DMS114 treated with DMSO at 0.1 percent for 48 hours (cell line): Measurements from ENCODE around the gene TLE5.

Source experiments
- DNase-seq: peaks from one replicate; lab custom pipeline; 2025; ENCODE audit not compliant: unreplicated experiment; lab: John Stamatoyannopoulos, UW

The TLE5 gene

GRCh38 chr19:3062165-3063105, at the start of gene TLE5:
TLE5 (minus strand) TSS chr19:3062495; CDS start chr19:3062200, 295 bp downstream.
- no peak for DNase-seq

GRCh38 chr19:3111586-3112247, 49.4 kb upstream of the TLE5 start:
- no peak for DNase-seq

- DNase-seq, result no peak
Observed at GRCh38 chr19:3110126-3110825, 48.0 kb upstream of the TLE5 start.

- DNase-seq, result no peak
Observed at GRCh38 chr19:3109491-3109890, 47.2 kb upstream of the TLE5 start.

- DNase-seq, result no peak
Observed at GRCh38 chr19:3108775-3109174, 46.5 kb upstream of the TLE5 start.

- no peak for DNase-seq
Observed at GRCh38 chr19:3107658-3108057, 45.4 kb upstream of the TLE5 start.

- DNase-seq, result no peak
Observed at GRCh38 chr19:3106509-3107141, 44.3 kb upstream of the TLE5 start.

- no peak for DNase-seq
Observed at GRCh38 chr19:3105641-3106508, 43.6 kb upstream of the TLE5 start.

DNA sequence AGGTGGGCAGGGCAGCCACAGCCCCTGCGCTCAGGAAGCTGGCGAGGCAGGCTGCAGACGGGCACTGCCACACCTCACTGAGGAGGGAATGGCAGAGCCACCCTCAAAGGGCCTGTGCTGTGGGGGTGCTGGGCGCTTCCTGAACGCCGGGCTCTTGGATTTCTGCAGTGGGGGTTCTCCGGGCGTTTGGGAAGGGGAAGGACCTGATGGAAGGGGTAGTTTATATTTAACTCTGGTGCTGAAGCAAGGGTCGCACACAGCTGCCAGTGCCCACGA, 42.4 kb upstream of the TLE5 start:
- DNase-seq, result no peak

DNA sequence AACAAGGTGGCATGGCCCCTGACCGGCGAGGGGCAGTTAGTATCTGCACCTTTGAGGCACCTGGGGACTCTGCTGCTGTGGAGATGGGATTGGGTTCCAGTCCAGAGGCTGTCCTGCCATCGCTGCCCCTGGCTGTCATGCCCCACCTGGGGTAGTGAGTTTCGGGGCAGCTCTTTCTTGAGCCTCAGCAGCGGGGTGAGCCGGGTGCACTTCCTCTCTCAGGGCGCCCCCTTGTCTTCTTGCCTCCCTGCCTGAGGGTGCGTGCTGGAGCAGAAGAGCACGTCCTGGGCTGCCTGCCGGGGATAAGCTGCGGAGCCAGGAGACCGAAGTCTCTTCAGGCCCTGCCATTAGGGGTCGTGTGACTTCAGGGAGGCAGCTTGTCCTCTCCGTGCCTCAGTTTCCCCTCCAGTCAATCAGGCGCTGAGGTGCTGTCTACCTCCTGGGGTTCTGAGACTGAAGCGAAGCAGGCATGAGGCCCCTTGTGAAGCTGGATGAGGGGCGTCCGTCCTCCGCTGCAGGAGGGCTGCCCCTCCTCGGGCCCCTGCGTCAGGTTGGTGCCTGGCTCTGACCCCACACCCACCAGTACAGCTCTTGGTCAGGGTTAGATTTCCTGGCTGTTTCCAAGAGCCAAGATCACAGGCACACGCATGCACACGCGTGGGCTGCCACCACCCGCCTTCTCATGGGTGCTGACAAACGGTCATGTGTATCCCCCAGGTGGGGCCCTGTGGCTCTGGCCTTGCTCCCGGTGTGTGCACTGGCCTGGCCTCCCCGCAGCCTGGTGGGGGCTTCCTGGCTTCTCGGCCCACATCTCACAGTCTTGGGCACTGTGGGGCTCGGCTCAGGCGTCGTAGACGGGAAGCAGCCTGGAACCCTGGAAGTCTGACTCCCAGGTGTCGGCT, 40.2 kb upstream of the TLE5 start:
- no peak for DNase-seq

GRCh38 chr19:3100747-3101730, 38.7 kb upstream of the TLE5 start:
- DNase-seq, result no peak

DNA sequence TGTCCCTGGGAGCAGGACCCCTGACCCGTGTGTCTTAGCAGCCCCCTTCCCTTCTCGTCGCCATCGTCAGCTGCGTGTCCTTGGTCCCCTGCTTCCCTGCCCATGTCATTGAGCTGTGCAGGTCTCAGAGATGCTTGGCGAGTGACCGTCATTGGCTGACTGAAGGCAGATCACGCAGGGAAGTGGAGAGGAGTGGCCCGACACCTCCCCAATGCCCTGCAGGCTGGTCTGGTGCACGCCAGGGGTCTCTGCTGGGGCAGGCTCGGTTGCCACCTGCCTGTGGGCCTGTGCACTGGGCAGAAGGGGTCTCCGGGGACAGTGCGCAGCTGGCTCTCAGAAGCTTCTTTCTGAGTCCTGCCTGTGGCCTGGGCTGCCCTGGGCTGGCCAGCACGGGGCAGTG, 38.0 kb upstream of the TLE5 start:
- DNase-seq, result no peak

DNA sequence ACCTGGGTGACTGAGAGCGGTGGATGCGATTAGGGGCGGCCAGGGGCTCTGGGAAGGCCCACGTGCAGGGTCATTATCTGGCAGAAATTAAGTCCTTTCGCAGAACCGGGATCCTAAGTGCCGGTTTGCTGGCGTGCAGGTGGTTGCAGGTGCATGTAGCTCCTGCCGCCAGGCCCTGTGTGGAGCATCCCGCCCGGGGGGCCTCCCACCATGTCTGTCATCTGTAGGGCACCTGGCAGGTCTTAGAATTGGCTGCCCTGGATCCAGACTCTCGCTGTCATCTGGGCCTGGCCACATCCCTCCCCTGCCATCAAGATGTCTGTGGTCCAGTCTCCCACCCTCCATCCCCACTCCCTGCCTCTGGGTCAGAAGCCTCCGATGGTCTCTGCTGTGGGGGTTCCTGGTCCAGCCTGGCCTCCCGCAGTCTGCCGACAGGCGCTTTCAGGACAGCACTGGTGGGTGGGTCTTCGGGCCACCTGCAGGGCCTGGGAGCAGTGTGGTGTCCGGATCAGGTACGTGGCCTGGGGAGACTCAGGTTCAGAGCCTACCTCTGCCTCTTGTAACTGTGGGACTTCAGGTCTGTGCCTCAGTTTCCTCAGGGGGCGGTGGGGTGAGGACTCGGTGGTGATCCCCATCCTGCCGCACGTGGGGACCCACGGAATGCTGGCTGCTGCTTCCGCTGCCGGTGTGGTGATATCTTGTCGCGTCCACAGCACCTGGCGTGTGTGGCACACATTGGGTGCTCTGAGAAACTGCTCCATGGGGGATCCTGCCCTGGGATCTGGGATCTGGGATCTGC, 37.3 kb upstream of the TLE5 start:
- DNase-seq, result no peak

- DNase-seq, result no peak
Observed at GRCh38 chr19:3098515-3099346, 36.4 kb upstream of the TLE5 start.

DNA sequence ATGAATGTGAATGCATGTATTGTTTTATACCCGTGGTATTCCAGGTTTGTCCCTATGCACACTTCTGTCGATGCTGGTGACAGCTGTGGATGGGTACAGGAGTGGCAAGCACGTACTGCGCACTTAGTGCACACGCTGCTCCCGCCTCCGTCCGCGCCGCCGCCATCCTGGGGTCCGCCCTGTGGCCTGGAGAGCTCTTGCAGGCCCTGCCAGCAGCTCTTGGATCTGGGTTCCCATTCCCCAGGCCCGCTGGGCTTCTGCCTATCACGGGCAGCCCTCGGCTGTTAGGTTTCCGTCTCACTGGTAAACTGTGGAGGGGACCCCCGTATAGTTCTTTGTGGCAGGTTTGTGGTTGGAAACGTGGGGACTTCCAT, 35.8 kb upstream of the TLE5 start:
- DNase-seq, result no peak

DNA sequence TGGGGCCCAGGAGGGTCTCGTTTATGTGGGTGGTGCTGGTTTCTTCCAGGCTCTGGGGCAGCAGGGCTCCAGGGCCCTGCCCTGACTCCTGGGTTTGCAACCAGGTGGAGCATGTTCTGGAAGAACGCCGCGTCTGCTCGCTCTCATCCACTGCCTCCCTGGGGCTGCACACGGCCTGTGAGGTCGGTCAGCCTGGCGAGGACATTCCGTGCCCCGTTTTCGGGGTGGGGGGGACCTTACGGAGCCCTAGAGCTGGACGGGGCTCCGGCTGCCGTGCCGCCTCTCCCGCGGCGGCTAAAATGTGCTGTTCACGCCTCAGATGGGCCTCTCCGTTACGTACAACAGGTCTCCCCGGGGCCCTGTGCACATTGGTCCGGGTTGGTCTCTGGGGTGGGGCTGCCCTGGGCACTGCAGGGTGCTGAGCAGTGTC, 35.2 kb upstream of the TLE5 start:
- DNase-seq, result no peak

DNA sequence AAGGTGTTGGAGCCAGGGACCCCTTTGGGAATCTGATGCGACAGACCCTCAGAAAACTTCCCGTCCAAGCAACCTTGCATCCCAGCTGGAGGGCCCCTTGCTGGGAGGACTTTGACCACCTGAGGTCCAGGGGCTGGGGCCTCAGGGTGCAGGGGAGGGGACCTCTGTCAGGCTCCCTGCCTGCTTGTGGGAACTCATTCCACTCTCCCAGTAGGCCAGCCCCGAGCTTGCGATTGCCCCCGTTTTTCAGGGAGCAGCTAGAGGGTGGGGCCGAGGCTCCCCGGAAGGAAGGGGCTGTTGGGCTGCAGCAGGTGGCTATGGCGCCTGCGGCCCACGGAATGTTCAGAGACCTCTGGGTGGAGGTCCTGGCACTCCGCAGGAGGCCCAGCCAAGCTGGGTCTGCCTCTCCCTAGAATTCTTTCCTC, 34.6 kb upstream of the TLE5 start:
- DNase-seq, result no peak
